ENCODE measurements around the gene CACNA2D3.

- no peak for TF ChIP-seq POLR2A (IDR thresholded peaks at IDR 0.05)
- TF ChIP-seq CTCF (IDR thresholded peaks at IDR 0.05) = no peak
Observed at GRCh38 chr3:54376939-54377578, 254.7 kb downstream of the CACNA2D3 start.

Measured in lower leg skin (tissue), 3 donors.